ENCODE results near the gene GOSR2. TPM values are rescaled to one million over a fixed set of nuclear protein-coding genes. Genes with fewer than 3 reads are reported as not detected.
A peak's percentile ranks its signal among the peaks of the same experiment; 100 is the strongest.

The GOSR2 gene
- total and polyA plus RNA-seq, 8 donors = 14.3 to 33.2 (median 27.5) TPM

DNA sequence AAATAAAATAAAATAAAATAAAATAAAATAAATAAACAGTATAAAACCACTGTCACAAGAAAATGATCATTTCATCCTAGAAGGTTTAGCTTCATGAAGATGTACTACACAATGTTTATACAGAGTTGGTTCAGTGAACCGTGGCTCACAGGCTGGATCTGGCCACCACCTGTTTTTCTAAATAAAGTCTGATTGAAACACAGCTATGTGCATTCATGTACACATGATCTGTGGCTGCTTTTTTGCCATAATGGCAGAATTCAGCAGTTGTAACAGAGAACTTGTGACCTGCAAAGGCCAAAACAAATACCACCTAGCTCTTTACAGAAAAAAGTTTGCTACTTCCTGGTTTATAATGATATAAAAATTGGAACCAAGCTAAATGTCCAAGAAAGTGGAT lies 68.7 kb downstream of the GOSR2 start:
- Histone ChIP-seq H3K9me3 (no peaks in the 10 kb centered on the region), H3K27ac (no peak overlapping the region), H3K27me3 (no peaks in the 10 kb centered on the region), H3K4me3 (no peak overlapping the region), H3K36me3 (no peaks in the 10 kb centered on the region), H3K4me1 (peaks cover 0 to 4% (median 0%) of the 10 kb centered on the region in 3 donors)
- 58 to 71% methylated on average over 1 of the region's 1 CpG for WGBS, 2 donors
- DNase-seq (no peak), ATAC-seq (peak in 1 of 4 donors; percentile 67), FAIRE-seq (no peak)
- intact Hi-C loops (cut with DNase I) = loop anchor here in 1 of 3 donors (10.0 kb wide), 2 partner anchors 47 to 147 kb away; no protein-coding TSS in a partner anchor
- TF ChIP-seq, protein P1, sequence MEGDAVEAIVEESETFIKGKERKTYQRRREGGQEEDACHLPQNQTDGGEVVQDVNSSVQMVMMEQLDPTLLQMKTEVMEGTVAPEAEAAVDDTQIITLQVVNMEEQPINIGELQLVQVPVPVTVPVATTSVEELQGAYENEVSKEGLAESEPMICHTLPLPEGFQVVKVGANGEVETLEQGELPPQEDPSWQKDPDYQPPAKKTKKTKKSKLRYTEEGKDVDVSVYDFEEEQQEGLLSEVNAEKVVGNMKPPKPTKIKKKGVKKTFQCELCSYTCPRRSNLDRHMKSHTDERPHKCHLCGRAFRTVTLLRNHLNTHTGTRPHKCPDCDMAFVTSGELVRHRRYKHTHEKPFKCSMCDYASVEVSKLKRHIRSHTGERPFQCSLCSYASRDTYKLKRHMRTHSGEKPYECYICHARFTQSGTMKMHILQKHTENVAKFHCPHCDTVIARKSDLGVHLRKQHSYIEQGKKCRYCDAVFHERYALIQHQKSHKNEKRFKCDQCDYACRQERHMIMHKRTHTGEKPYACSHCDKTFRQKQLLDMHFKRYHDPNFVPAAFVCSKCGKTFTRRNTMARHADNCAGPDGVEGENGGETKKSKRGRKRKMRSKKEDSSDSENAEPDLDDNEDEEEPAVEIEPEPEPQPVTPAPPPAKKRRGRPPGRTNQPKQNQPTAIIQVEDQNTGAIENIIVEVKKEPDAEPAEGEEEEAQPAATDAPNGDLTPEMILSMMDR (IDR thresholded peaks at IDR 0.05) = no peak

Small RNAs within 50 kb of the gene (microRNA-seq; reads per million reads assigned to microRNA genes)
- 0 reads per million in 2 donors for gene MIR5089

Other genes starting within 250 kb of the GOSR2 start
- under 1 TPM; 0.24 to 0.72 (median 0.38) TPM for gene WNT3, start 104.5 kb upstream of the GOSR2 start, total RNA-seq
- under 1 TPM; 0.31 to 0.42 TPM for gene WNT3, start 104.5 kb upstream of the GOSR2 start, polyA plus RNA-seq
- gene WNT9B, start 71.6 kb upstream of the GOSR2 start, total RNA-seq = under 1 TPM in 5 of 6 donors, not detected in 1; 0.12 to 0.32 (median 0.28) TPM
- not detected for gene WNT9B, start 71.6 kb upstream of the GOSR2 start, polyA plus RNA-seq
- gene RPRML, start 56.1 kb downstream of the GOSR2 start, total RNA-seq = under 1 TPM in 4 of 6 donors, not detected in 2; 0.14 to 0.43 (median 0.22) TPM
- gene RPRML, start 56.1 kb downstream of the GOSR2 start, polyA plus RNA-seq = under 1 TPM in 1 of 2 donors, not detected in 1; 0.07 TPM